OCI-LY3 (cell line): ENCODE results near the gene SPTAN1.

Experiments
- H2AFZ ChIP-seq: fragments of 200-600, 300-600 bp; shearing (Covaris generic); 2 replicates; pipeline ENCODE4 v1.6.0; 2014; ENCODE audit warnings: antibody characterized with exemption, low read depth, low read length
- H3K27ac ChIP-seq: fragments of 200-600, 300-600 bp; sonication (generic); 2 replicates; pipeline ENCODE4 v1.5.1; 2014; ENCODE audit warnings: mild to moderate bottlenecking, low read length, moderate library complexity, mixed read lengths
- H3K27me3 ChIP-seq: fragments of 200-600, 300-600 bp; sonication (generic); 2 replicates; pipeline ENCODE4 v1.6.1; 2014; ENCODE audit warnings: low read depth, low read length, mixed read lengths
- H3K36me3 ChIP-seq: fragments of 200-600, 300-600 bp; sonication (generic); replicated peaks from 2 replicates; pipeline ENCODE3; 2014; ENCODE audit warnings: low read depth, low read length, mixed read lengths
- H3K4me1 ChIP-seq: fragments of 300-600, 200-600 bp; sonication (generic); 2 replicates; pipeline ENCODE4 v1.6.1; 2014; ENCODE audit warnings: low read length, mixed read lengths
- H3K4me2 ChIP-seq: fragments of 200-600, 300-600 bp; sonication (generic); 2 replicates; pipeline ENCODE4 v1.6.1; 2014; ENCODE audit warnings: low read length, mixed read lengths
- H3K4me3 ChIP-seq: fragments of 300-600, 200-600 bp; sonication (generic); 2 replicates; pipeline ENCODE4 v1.5.1; 2014; ENCODE audit warnings: antibody characterized with exemption, mild to moderate bottlenecking, low read length, moderate library complexity
- H3K79me2 ChIP-seq: fragments of 300-600, 200-600 bp; shearing (Covaris generic); 2 replicates; pipeline ENCODE4 v1.6.1; 2014; ENCODE audit warnings: mild to moderate bottlenecking, low read length, mixed read lengths
- H3K9ac ChIP-seq: fragments of 300-600, 200-600 bp; shearing (Covaris generic); 2 replicates; pipeline ENCODE4 v1.6.0; 2014; ENCODE audit warnings: mild to moderate bottlenecking, low read length, moderate library complexity
- H3K9me3 ChIP-seq: fragments of 200-600, 300-600 bp; shearing (Covaris generic); 2 replicates; pipeline ENCODE4 v1.6.1; 2014; ENCODE audit warnings: low read length, mixed read lengths; ENCODE audit not compliant: insufficient read depth
- H4K20me1 ChIP-seq: fragments of 200-600, 300-600 bp; sonication (generic); 2 replicates; pipeline ENCODE4 v1.6.1; 2016; ENCODE audit warnings: low read length, mixed read lengths; ENCODE audit not compliant: insufficient read depth
- CTCF ChIP-seq: fragments of 200-600, 300-600 bp; sonication (generic); IDR thresholded peaks from 2 replicates; pipeline ENCODE4 v1.5.1; 2014; ENCODE audit warnings: antibody characterized with exemption, low read length, low read depth
- EZH2phosphoT487 ChIP-seq: fragments of 200-600 bp; shearing (Covaris generic); IDR thresholded peaks from 2 replicates; pipeline ENCODE4 v1.6.1; 2018; ENCODE audit warnings: antibody characterized with exemption, mixed run types, low read depth

SPTAN1 gene

GRCh38 chr9:128632066-128632465 is 79.7 kb downstream of the SPTAN1 start:
- H3K27me3 ChIP-seq: no peaks in the 10 kb centered on the region
- H3K27ac ChIP-seq: no peak overlapping the region
- H3K9ac ChIP-seq: no peak overlapping the region
- no peak overlapping the region for H3K4me3 ChIP-seq
- TF ChIP-seq EZH2phosphoT487 (no peak), CTCF (no peak)
- H3K9me3 ChIP-seq: no peaks in the 10 kb centered on the region
- H2AFZ ChIP-seq: no peak overlapping the region
- peaks cover 33% of the 10 kb centered on the region for H3K36me3 ChIP-seq
- no peaks in the 10 kb centered on the region for H4K20me1 ChIP-seq
- no peak overlapping the region for H3K4me2 ChIP-seq
- H3K4me1 ChIP-seq: no peaks in the 10 kb centered on the region
- no peaks in the 10 kb centered on the region for H3K79me2 ChIP-seq

GRCh38 chr9:128632486-128632885 is 80.1 kb downstream of the SPTAN1 start:
- TF ChIP-seq EZH2phosphoT487 (no peak), CTCF (no peak)
- Histone ChIP-seq H3K4me2 (no peak overlapping the region), H3K9ac (no peak overlapping the region), H3K27ac (no peak overlapping the region), H3K27me3 (no peaks in the 10 kb centered on the region), H3K79me2 (no peaks in the 10 kb centered on the region), H3K36me3 (peaks cover 33% of the 10 kb centered on the region), H3K9me3 (no peaks in the 10 kb centered on the region), H3K4me1 (no peaks in the 10 kb centered on the region), H3K4me3 (no peak overlapping the region), H4K20me1 (no peaks in the 10 kb centered on the region), H2AFZ (no peak overlapping the region)

GRCh38 chr9:128633057-128633456 is 80.7 kb downstream of the SPTAN1 start:
- no peak overlapping the region for H3K9ac ChIP-seq
- H3K79me2 ChIP-seq: no peaks in the 10 kb centered on the region
- no peaks in the 10 kb centered on the region for H3K9me3 ChIP-seq
- no peaks in the 10 kb centered on the region for H4K20me1 ChIP-seq
- H3K4me3 ChIP-seq: no peak overlapping the region
- H3K4me1 ChIP-seq: no peaks in the 10 kb centered on the region
- H3K27ac ChIP-seq: no peak overlapping the region
- TF ChIP-seq EZH2phosphoT487 (no peak), CTCF (no peak)
- H3K36me3 ChIP-seq: peaks cover 33% of the 10 kb centered on the region
- no peak overlapping the region for H2AFZ ChIP-seq
- H3K4me2 ChIP-seq: no peak overlapping the region
- H3K27me3 ChIP-seq: no peaks in the 10 kb centered on the region

- Histone ChIP-seq H3K4me3 (no peak overlapping the region), H3K27me3 (no peaks in the 10 kb centered on the region), H3K4me1 (no peaks in the 10 kb centered on the region), H3K9ac (no peak overlapping the region), H3K4me2 (no peak overlapping the region), H2AFZ (no peak overlapping the region), H3K36me3 (peaks cover 32% of the 10 kb centered on the region), H4K20me1 (no peaks in the 10 kb centered on the region), H3K9me3 (no peaks in the 10 kb centered on the region), H3K27ac (no peak overlapping the region), H3K79me2 (no peaks in the 10 kb centered on the region)
- TF ChIP-seq EZH2phosphoT487 (no peak), CTCF (no peak)
Observed at GRCh38 chr9:128633601-128634000, 81.2 kb downstream of the SPTAN1 start.
